Left cardiac atrium (tissue), 4 donors: Measurements from ENCODE around the gene RPS10. TPM values are rescaled to one million over a fixed set of nuclear protein-coding genes. Genes with fewer than 3 reads are reported as not detected.

Experiments
- ATAC-seq, 2 donors: fragments of 200-7000 bp; cut with Tn5 transposase; one replicate each; pipeline ENCODE4 v1.9.1; 2020; ENCODE audit warnings: mild to moderate bottlenecking in 2 of 2, moderate library complexity in 2 of 2
- DNase-seq: peaks from one replicate; pipeline ENCODE4 v3.0.0-alpha.2; 2020
- intact Hi-C, 2 donors: fragments of 100-400 bp; cut with DNase I; formaldehyde crosslinking; loops; one replicate each; pipeline versions ENCODE4 v1.14.1 to v1.15.1; 2022 to 2023
- total RNA-seq, 2 donors: library from RNA; stranded (reverse); fragmentation: NEBNext Ultra II Directional; extraction: Animal tissue kit (Norgen Biotek cat#: 25700); gene quantifications; one replicate each; pipeline ENCODE4 v1.2.1, GENCODE V29; 2021
- donor health status: DM: no; HTN: yes; CAD: no.
- donor health status: DM: no; HTN: yes; CAD: no; lungs with severe emphysema.
- donor health status: DM: yes; HTN: yes; CAD: no.
- donor health status: Dilated cardiomyopathy.

Gene RPS10
- total RNA-seq, 2 donors from 2014 or later, result 746 to 770 TPM

DNA sequence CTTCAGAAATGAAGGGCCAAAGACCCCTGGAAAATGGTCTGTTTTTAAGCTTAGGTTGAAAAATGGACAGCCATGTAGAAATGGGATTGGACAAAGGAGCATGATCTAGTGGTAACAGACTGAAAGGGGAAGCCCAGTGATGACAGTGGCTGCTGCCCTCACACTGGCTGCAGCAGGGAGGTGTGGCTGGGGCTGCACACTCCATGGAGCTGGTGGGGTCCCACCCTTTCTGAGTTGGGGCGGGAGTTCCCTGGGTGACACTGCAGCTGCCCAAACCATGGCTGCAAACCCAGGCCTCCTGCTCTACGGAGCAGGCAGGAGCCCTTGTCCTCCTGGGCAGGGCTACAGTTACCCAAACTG is 31.5 kb upstream of the RPS10 start:
- DNase-seq, result no peak
- no peak for ATAC-seq
- intact Hi-C loops, result loop anchor here in 1 of 2 donors (5.0 kb wide), 1 partner anchor 150 kb away; no protein-coding TSS in a partner anchor

DNA sequence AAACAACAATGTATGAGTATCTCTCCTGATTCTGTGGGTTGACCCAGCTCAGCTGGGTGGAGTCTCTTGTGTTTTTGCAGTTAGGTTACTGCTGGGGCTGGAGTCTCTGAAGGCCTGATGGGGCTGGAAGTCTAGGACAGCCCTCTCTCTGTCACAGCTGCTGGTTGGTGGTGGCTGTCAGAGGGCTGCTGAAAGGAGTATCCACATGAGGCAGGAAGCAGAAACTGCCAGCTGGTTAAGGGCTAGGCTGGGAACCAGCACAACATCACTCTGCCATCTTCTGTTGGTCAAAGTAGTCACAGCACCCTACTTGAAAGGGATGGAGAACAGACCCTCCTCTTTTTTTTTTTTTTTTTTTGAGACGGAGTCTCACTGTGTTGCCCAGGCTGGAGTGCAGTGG is 30.0 kb upstream of the RPS10 start:
- DNase-seq, result no peak
- no peak for ATAC-seq
- intact Hi-C loops, result loop anchor here in 1 of 2 donors (5.0 kb wide), 1 partner anchor 151 kb away; no protein-coding TSS in a partner anchor

DNA sequence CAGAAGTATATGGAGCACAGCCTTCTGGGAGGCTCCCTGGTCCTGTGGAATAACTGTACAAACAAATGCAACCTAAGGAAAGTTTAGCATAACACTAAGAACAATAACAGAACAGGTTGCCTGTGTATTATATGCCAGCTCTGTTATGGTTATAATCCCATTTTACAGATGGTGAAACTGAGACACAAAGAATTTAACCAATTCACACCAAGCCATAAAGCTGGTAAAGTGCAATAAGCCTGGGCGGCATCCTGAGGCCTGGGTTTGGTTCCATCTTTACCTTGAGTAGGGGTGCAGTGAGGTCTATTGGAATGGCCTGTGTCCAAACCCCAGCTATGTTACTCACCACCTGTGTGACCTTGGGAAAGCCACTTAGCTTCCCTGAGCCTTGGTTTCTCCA is 25.3 kb upstream of the RPS10 start:
- intact Hi-C loops, result no loop called here
- DNase-seq, result no peak
- ATAC-seq, result no peak

DNA sequence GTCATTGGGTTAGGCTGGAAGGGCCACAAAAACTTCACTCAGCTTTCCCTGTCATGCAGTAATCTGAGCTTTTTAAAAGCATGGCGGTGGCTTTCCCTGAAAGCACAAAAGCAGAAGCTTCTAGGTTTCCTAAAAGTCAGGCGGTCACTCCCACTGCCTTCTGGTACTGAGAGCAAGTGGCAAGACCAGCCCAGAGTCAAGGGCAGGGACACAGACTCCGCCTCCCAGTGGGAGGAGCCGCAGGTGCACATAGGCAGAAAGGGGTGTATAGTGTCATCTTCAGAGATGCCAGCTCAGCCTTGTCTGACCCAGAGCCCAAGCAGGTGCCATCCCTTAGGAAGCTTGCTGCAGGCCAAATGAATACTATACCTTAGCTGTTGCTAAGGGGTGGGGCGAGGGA is 22.0 kb upstream of the RPS10 start:
- ATAC-seq, result no peak
- DNase-seq, result no peak
- intact Hi-C loops, result no loop called here

DNA sequence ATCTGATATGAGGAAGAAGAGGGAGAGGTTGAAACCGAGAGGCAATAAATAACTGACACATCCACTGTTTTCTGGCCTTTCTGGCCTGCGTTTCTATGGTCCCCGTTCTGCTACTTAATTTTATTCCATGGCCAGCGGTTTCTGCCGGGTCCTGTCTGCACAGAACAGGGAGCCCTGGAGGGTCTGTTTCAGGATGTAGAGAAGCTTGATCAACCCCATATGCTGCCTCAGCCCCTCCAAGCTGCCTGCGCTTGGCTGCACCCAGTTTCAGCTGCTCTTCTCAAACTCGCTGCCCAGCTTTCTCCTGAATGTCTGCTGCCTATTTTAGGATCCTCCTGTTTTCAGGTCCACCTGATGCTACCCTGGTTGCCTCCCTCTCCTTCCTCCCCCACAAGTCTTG is 21.5 kb upstream of the RPS10 start:
- ATAC-seq (no peak), DNase-seq (no peak)
- intact Hi-C loops, result no loop called here

DNA sequence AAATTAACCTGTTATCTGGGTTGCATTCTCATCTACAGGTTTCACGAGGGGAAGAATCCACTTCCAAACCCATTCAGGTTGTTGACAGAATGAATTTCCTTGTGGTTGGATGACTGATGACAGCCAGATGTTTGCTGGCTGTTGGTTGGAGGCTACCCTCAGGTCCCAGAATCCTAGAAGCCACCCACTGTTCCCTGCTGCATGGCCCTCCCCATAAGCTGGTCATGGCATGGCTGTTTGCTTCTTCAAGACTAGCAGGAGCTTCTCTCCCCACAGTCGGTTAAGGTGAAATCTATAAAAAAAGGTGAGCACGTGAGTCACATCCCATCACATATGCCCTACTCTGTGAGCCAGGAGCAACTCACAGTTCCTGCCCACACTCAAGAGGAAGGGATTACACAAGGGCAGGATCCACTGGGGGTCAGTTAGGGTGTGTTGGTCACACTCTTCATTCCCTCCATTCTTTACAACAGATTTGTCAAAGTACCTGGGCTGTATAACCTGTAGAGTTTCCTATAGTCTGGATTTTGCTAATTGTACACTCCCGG is 19.5 kb upstream of the RPS10 start:
- ATAC-seq (no peak), DNase-seq (no peak)
- intact Hi-C loops, result no loop called here

DNA sequence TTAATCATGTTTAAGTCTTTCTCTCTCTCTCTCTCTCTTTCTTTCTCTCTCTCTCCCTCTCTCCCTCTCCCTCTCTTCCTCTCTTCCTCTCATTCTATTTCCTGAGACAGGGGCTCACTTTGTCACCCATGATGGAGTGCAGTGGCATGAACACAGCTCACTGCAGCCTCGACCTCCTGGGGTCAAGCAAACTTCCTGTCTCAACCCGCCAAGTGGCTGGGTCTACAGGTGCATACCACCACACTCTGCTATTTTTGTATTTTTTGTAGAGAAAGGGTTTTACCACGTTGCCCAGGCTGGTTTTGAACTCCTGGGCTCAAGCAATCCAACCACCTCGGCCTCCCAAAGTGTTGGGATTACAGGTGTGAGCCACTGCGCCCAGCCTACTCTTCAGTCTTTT is 15.7 kb upstream of the RPS10 start:
- intact Hi-C loops, result no loop called here
- no peak for DNase-seq
- ATAC-seq, result no peak

DNA sequence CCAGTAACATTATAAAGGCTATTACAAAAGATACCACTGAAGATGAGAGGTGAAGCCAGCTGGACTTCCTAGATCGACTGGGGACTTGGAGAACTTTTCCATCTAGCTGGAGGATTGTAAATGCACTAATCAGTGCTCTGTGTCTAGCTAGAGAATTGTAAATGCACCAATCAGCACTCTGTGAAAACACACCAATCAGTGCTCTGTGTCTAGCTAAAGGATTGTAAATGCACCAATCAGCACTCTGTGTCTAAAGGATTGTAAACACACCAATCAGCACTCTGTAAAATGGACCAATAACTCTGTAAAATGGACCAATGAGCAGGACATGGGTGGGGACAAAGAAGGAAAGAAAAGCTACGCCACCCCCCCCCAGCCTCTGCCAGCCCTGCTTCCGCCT is 13.6 kb upstream of the RPS10 start:
- DNase-seq (no peak), ATAC-seq (no peak)
- intact Hi-C loops, result no loop called here

DNA sequence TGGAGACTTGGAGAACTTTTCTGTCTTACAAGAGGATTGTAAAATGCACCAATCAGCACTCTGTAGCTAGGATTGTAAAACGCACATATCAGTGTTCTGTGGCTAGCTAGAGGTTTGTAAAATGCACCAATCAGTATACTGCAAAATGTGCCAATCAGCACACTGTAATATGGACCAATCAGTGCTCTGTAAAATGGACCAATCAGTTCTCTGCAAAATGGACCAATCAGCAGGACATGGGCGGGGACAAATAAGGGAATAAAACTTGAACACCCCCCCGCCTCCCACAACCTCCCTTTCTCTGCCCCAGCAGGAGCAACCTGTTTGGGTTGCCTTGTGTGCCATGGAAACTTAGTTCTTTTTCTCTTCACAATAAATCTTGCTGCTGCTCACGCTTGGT is 12.8 kb upstream of the RPS10 start:
- no peak for ATAC-seq
- DNase-seq, result no peak
- intact Hi-C loops, result no loop called here

DNA sequence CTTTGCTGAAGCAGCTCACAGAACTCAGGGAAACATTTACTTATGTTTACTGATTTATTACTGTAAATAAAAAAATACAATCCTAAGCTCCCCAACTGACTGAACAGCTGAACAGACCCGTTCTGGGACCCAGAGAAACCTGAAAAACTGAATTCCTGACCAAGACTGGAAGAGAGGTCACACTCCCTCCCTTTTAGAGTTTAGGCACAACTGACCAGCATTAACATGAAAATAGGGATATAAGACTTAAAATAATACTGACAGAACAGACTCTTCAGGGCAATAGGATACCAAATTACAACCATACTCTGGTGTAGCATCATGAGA is 11.7 kb upstream of the RPS10 start:
- intact Hi-C loops, result no loop called here
- DNase-seq (no peak), ATAC-seq (no peak)

DNA sequence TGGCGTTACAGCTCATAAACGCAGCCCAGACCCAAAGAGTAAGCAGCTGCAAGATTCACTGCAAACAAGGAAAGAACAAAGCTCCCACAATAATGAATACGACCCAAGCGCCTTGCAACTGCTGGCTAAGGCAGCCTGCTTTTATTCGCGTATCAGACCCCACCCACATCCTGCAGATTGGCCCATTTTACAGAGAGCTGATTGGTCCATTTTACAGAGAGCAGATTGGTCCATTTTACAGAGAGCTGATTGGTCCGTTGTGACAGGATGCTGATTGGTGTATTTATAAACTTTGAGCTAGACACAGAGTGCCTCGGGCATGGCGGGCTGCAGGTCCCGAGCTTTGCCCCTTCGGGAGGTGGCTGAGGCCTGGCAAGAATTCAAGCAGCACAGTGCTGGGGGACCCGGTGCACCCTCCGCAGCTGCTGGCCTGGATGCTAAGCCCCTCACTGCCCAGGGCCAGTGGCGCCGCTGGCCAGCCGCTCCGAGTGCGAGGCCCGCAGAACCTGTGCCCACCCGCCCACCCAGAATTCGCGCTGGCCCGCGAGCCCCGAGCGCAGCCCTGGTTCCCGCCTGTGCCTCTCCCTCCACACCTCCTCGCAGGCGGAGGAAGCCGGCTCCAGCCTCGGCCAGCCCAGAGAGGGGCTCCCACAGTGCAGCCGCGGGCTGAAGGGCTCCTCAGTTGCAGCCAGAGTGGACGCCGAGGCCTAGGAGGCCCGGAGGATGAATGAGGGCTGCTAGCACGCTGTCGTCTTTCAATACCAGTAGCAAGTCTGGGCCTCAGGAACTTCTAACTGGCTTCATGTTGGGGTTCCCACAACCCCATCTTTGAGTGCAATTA is 11.2 kb upstream of the RPS10 start:
- intact Hi-C loops, result no loop called here
- no peak for ATAC-seq
- no peak for DNase-seq

DNA sequence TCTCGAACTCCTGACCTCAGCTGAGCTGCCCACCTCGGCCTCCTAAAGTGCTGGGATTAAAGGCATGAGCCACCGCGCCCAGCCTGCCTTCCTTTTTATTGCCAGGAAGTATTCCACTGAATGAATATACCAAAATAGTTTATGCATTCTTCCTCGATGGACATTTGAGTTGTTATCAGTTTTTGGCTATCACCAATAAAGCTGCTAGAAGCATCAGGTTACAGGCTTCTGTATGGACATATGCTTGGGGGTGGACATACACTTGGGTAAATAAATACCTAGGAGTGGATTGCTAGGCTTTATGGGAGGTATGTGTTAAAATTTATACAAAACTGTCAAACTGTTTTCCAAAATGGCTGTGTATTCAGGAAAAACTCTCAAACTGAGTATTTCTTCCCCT is 10.0 kb upstream of the RPS10 start:
- no peak for ATAC-seq
- no peak for DNase-seq
- intact Hi-C loops, result no loop called here

DNA sequence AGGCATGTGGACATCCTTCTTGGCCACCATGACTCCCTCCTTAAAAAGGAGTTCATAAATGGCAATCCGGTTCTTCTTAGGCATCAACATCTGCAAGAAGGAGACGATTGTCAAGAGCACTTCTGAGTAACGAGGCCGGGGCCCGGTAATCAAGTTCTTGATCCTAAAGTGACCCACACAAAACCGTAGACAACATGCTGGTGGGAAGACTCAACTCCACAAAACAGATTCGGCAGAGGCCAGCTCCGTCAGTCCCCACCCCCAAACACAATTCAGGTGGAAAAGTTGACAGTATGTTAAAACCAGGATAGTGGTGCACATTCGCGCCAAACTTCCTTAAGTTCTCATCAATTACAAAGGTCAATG is 754 bp downstream of the RPS10 start:
- no peak for DNase-seq
- intact Hi-C loops, result no loop called here
- peak in 1 of 2 donors; percentile 5 for ATAC-seq

DNA sequence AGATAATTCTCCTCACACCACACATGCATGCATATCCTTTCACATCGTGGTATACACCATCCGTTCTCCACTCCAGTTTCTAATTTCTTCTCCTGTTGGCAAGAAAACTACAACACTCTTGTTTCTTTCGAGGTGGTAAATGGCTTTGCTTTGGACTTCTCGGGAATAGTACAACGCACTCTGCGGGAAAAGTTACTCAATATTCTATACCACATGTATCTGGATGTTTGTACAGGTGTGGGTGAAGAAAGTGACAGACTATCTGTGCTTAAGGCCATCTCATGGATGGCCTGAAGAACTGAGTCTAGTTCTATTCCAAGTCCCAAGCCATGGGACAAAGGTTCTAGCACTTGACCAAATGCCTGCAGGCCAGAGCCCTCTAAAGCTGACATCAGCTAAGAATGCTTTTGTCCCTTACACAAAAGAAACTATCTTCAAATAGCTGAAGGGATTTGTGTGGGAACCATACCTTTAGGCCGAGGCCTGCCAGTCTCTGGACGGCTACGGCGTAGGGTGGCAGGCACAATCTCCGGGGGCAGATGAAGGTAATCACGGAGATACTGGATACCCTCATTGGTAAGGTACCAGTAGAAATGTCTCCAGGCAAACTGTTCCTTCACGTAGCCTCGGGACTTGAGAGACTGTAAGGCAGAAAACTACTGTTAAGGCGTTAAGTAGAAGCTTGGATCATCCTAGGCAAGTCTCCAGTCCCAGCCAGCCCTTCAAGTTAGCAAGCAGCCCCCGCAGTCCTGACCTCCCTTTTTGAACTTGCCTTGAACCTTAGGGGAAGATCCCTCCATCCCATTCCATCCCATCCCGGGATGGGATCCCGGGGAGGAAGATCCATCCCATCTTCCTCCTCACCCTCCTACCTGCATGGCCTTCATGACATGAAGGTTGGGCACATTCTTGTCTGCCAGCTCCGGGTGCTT is 1.4 kb downstream of the RPS10 start:
- ATAC-seq (no peak), DNase-seq (no peak)
- intact Hi-C loops, result no loop called here

DNA sequence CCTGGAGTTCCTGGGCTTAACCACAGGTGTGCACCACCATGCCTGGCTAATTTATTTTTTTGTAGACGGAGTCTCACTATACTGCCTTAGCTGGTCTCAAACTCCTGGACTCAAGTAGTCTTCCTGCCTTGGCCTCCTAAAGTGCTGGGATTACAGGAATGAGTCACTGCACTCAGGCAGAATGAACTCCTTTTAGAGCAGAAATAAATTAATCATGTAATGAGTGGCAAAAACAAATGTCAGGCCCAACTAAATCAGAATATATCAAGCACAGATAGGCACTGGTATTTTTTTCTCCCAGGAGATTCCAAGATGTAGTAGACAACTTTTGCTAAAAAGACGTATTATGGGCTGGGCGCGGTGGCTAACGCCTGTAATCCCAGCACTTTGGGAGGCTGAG is 2.6 kb downstream of the RPS10 start:
- intact Hi-C loops, result no loop called here
- no peak for ATAC-seq
- no peak for DNase-seq

DNA sequence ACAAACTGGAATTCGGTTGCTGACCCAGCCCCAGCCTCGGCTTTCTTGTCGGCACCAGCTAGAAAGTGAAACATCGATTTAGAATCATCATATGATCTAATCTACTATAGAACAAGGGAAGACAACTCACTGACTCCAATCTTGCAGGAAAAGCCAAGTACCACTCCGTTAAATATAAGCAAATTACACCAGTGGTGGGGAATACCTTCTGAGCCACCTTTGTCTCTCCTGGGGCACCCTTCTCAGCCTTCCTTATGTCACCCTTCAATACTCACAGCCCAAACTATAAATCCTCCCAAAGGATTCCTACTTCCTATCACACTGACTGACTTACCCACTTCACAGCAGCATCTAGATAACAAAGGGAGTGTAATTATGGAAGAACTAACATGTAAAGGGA is 7.5 kb downstream of the RPS10 start:
- DNase-seq (no peak), ATAC-seq (no peak)
- intact Hi-C loops, result loop anchor here in 1 of 2 donors (5.0 kb wide), 1 partner anchor 221 kb away; no protein-coding TSS in a partner anchor

DNA sequence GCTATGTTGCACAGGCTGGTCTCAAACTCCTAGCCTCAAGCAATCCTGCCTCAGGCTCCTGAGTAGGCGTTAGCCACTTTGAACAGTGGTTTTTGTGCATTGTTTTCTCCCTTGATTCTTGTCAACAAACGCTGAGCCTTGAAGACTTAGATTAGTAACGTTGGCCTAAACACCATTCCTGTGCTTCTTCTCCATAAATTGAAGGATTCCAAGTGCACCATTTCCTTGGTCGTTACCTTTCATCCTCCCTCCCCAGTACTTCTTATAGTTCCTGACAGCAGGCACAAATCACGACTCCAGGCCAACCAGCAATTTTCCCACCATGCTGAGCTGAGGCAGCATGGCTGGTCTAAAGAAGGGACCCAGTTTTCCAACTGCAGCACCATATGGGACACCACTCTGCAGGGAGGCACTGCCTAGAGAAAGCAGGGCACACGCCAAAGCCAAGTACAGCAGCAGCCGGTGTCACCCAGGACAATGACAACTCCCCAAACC is 8.9 kb downstream of the RPS10 start:
- intact Hi-C loops, result loop anchor here (2.0 to 5.0 kb wide), 2 partner anchors 220 kb away; no protein-coding TSS in a partner anchor
- ATAC-seq, result no peak
- DNase-seq, result no peak

DNA sequence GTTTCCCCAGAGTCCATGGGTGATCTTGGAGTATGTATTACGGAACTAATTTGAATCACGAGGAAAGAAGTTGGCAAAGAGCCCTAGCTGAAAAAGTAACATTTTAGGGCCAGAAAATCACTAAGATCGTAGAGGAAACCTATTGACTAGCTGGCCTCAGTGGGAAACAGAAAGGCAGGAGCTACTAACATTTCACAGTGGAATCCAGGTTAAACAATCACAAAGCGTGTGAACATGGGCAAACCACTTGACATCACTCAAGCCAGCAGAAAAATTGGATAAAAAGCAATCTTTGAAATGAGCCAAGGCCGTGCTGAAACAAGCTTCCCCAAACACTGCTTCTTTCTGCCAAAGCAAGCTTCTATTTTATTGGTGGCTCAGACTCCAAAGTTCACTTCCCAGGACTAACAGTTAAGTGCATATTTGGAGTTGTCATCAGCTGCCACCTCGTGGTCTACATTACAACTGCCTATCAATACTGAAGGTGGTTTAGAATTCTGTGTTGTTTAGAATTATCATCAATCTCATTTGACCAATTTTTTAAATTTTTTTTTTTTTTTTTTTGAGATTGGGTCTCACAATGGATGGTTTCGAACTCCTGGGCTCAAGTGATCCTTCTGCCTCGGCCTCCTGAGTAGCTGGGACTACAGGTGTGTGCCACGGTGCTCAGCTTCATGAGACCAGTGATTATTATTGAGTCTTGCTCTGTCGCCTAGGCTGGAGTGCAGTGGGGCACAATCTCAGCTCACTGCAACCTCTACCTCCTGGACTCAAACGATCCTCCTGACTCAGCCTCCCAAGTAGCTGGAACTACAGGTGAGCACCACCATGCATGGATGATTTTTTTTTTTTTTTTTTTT is 10.6 kb downstream of the RPS10 start:
- intact Hi-C loops, result loop anchor here (2.0 to 5.0 kb wide), 2 partner anchors 166 to 218 kb away; partner anchors contain the start of gene SMIM29 (in 2 of the 2)
- DNase-seq (peak; percentile 57), ATAC-seq (peak; percentile 88 to 95)

DNA sequence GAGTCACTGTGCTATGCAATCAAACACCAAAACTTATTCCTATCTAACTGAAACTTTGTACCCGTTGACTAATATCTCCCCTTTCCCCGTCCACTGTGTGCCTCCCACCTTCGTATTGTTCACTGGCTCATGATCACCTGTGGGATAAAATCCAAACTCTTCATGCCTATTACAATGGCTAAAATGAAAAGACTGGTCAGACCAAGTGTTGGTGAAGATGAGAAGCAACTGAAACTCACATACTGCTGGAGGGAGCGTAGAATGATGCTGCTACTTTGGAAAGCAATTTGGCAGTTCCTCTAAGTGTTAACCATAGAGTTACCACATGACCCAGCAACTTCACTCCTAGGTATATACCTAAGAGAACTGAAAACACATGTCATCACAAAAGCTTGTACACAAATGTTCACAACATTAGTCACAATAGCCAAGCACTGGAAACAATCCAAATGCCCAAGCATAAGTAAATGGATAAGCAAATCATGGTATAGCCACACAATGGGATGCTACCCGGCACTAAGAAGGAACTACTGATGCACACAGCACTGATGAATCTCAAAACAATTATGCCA is 13.1 kb downstream of the RPS10 start:
- intact Hi-C loops, result no loop called here
- ATAC-seq (no peak), DNase-seq (no peak)
